B cell (primary cell): Measurements from ENCODE around the gene TOPBP1. TPM values are rescaled to one million over a fixed set of nuclear protein-coding genes. Genes with fewer than 3 reads are reported as not detected.

Experiments used
- ATAC-seq: fragments of 200-7000 bp; cut with Tn5 transposase; one replicate; pipeline ENCODE4 v1.10.0; 2021; ENCODE audit warnings: low read depth, mild to moderate bottlenecking, moderate number of reproducible peaks, moderate library complexity
- CTCF ChIA-PET: fragments of 350-600 bp; sonication (Branson Sonifier 250); formaldehyde crosslinking; loops from one replicate; lab custom pipeline; 2021; ENCODE audit warnings: antibody characterized with exemption, inconsistent platforms; lab: Charles Lee
- POLR2A ChIA-PET: fragments of 350-600 bp; sonication (Branson Sonifier 250); formaldehyde crosslinking; loops from one replicate; lab custom pipeline; 2021; ENCODE audit warnings: antibody characterized with exemption; lab: Charles Lee
- DNase-seq: peaks from one replicate; pipeline ENCODE4 v3.0.0; 2013
- H2AFZ ChIP-seq: 2 replicates; pipeline ENCODE4 v1.6.1; 2012; ENCODE audit warnings: mild to moderate bottlenecking, low read depth, low read length; ENCODE audit not compliant: insufficient read depth, poor library complexity, severe bottlenecking
- H3K27ac ChIP-seq, 2 donors: 1 replicate in 1 of 2; 2 replicates in 1 of 2; pipeline ENCODE4 v1.5.1; 2012 to 2013; ENCODE audit warnings: low read length in 2 of 2, mild to moderate bottlenecking in 2 of 2, moderate library complexity in 1 of 2
- H3K27me3 ChIP-seq, 4 experiments: fragments of 200-600 bp in 1 of 4; sonication (generic) in 1 of 4; replicated peaks in 1 of 4; 1 replicate in 2 of 4; 2 replicates in 2 of 4; pipeline versions ENCODE4 v1.6.1 to v1.7.0; 2013 to 2016; ENCODE audit warnings: low read length in 3 of 4, mild to moderate bottlenecking in 2 of 4, mixed read lengths in 1 of 4, moderate library complexity in 1 of 4; ENCODE audit not compliant: insufficient read depth in 4 of 4, control insufficient read depth in 3 of 4; ENCODE audit errors: control extremely low read depth in 1 of 4
- H3K36me3 ChIP-seq, 2 experiments: replicated peaks in 1 of 2; 1 replicate in 1 of 2; 2 replicates in 1 of 2; pipeline versions ENCODE4 v1.6.1 to v1.7.1; 2013; ENCODE audit warnings: low read length in 1 of 2; ENCODE audit not compliant: insufficient read depth in 2 of 2, control insufficient read depth in 1 of 2; ENCODE audit errors: control extremely low read depth in 1 of 2, extremely low read depth in 1 of 2
- H3K4me1 ChIP-seq, 2 donors: fragments of 200-600 bp in 1 of 2; sonication (generic) in 1 of 2; 1 replicate in 1 of 2; 2 replicates in 1 of 2; pipeline versions ENCODE4 v1.5.1 to v1.6.1; 2013 to 2017; ENCODE audit warnings: low read length in 2 of 2; ENCODE audit not compliant: control insufficient read depth in 2 of 2, insufficient read depth in 2 of 2
- H3K4me2 ChIP-seq: replicated peaks from 2 replicates; pipeline ENCODE3; 2012; ENCODE audit warnings: mild to moderate bottlenecking, low read depth, low read length; ENCODE audit not compliant: poor library complexity, severe bottlenecking
- H3K4me3 ChIP-seq, 5 experiments: fragments of 200-600 bp in 1 of 5; sonication (generic) in 1 of 5; 1 replicate in 3 of 5; 2 replicates in 2 of 5; pipeline versions ENCODE4 v1.5.1 to v1.7.0; 2011 to 2016; ENCODE audit warnings: low read length in 4 of 5, mild to moderate bottlenecking in 4 of 5, low read depth in 2 of 5, control low read depth in 1 of 5, moderate library complexity in 1 of 5; ENCODE audit not compliant: insufficient read depth in 1 of 5; ENCODE audit errors: control extremely low read depth in 1 of 5, extremely low read depth in 1 of 5
- H3K79me2 ChIP-seq: fragments of 200-600 bp; sonication (generic); one replicate; pipeline ENCODE4 v1.6.0; 2016; ENCODE audit warnings: low read length; ENCODE audit not compliant: control insufficient read depth, insufficient read depth
- H3K9ac ChIP-seq: fragments of 200-600 bp; sonication (generic); 2 replicates; pipeline ENCODE4 v1.6.1; 2017; ENCODE audit warnings: mild to moderate bottlenecking, low read length, moderate library complexity
- H3K9me3 ChIP-seq, 3 donors: one replicate each; pipeline versions ENCODE4 v1.6.1 to v1.7.1; 2013; ENCODE audit warnings: low read length in 2 of 3; ENCODE audit not compliant: control insufficient read depth in 2 of 3, insufficient read depth in 1 of 3; ENCODE audit errors: control extremely low read depth in 1 of 3
- H4K20me1 ChIP-seq: 2 replicates; pipeline ENCODE4 v1.6.0; 2012; ENCODE audit warnings: mild to moderate bottlenecking, low read length; ENCODE audit not compliant: insufficient read depth, control insufficient read depth, poor library complexity, severe bottlenecking
- H3K27ac Mint-ChIP-seq: one replicate; pipeline ENCODE4 v1.8.0; 2021; ENCODE audit warnings: mixed read lengths
- H3K27me3 Mint-ChIP-seq: one replicate; pipeline ENCODE4 v1.8.0; 2021; ENCODE audit warnings: mixed read lengths
- H3K4me1 Mint-ChIP-seq: one replicate; pipeline ENCODE4 v1.8.0; 2021; ENCODE audit warnings: mixed read lengths
- H3K4me3 Mint-ChIP-seq: one replicate; pipeline ENCODE4 v1.8.0; 2021; ENCODE audit warnings: mixed read lengths
- H3K9me3 Mint-ChIP-seq: one replicate; pipeline ENCODE4 v1.8.0; 2022; ENCODE audit warnings: mixed read lengths; ENCODE audit not compliant: insufficient read depth
- EZH2 ChIP-seq: IDR thresholded peaks from 2 replicates; pipeline ENCODE4 v1.6.1; 2012; ENCODE audit warnings: borderline replicate concordance, low read depth, mild to moderate bottlenecking, moderate library complexity, low read length; ENCODE audit not compliant: insufficient read depth, poor library complexity, severe bottlenecking
- WGBS: methylation state at CpG from one replicate; pipeline ENCODE4 v1.1.5; 2013; ENCODE audit warnings: missing lambda C conversion rate; ENCODE audit not compliant: insufficient coverage; 5-methylcytosine and 5-hydroxymethylcytosine counted together
- intact Hi-C: fragments of 100-400 bp; cut with micrococcal nuclease; formaldehyde crosslinking; loops from one replicate; pipeline ENCODE4 v1.10.0; 2022
- polyA plus RNA-seq: library from polyadenylated mRNA; depleted of rRNA; stranded (reverse); fragments of >200 nt; gene quantifications from 2 replicates; pipeline ENCODE4 v1.2.3, GENCODE V29; 2012
- total RNA-seq, 2 donors: library from RNA; stranded (reverse); fragments of 120-200 nt in 1 of 2; gene quantifications; 1 replicate in 1 of 2; 2 replicates in 1 of 2; pipeline versions ENCODE4 v1.2.3 to v1.2.4, GENCODE V29; 2013 to 2022
- TF ChIP-seq, protein P1 (sequence below): fragments of 200-600 bp; IDR thresholded peaks from one replicate; pipeline ENCODE4 v1.8.0; 2022; ENCODE audit warnings: antibody characterized with exemption, mild to moderate bottlenecking

Gene TOPBP1
- total and polyA plus RNA-seq, 2 donors (not counting 1 experiment from before 2014, with no cell fraction given) = 34.2 to 53.7 TPM

DNA sequence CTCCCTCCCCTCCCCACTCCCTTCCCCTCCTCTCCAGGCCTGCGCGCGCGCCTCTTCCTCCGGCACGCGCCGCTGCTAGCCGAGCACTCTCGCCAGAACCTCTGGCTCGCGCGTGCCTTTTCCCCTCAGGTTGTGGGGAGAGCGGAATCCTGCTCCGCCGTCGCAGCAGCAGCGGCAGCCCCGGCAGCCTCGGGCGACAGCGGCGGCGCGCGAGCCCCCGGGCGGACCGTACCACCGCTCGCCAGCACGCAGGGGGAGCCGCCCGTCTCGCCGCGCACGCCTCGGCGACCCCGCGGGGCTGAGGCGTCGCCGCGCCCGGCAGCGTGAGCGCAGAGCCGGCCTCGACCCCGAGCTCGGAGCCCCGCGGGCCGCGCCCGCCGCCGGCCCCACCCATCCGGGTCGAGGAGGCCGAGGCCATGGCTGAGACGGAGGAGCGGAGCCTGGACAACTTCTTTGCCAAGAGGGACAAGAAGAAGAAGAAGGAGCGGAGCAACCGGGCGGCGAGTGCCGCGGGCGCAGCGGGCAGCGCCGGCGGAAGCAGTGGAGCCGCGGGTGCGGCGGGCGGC is 88.0 kb downstream of the TOPBP1 start, which contains the start of gene CDV3:
TSS of gene CDV3 (plus strand) at position 58 of the 566 bp plus-strand sequence. CDS start at position 417, 359 bp downstream.
- CTCF ChIA-PET = interaction anchor here (0.8 to 9.4 kb wide), 10 partner anchors 11 to 149 kb away, joined by 3 to 81 read pairs (median 6); no protein-coding TSS in a partner anchor
- POLR2A ChIA-PET = interaction anchor here (0.6 to 2.8 kb wide), 13 partner anchors 44 to 1157 kb away, joined by 3 to 18 read pairs (median 7); partner anchors contain the start of genes ANAPC13, CEP63, DNAJC13 and TOPBP1
- TF ChIP-seq, protein P1, sequence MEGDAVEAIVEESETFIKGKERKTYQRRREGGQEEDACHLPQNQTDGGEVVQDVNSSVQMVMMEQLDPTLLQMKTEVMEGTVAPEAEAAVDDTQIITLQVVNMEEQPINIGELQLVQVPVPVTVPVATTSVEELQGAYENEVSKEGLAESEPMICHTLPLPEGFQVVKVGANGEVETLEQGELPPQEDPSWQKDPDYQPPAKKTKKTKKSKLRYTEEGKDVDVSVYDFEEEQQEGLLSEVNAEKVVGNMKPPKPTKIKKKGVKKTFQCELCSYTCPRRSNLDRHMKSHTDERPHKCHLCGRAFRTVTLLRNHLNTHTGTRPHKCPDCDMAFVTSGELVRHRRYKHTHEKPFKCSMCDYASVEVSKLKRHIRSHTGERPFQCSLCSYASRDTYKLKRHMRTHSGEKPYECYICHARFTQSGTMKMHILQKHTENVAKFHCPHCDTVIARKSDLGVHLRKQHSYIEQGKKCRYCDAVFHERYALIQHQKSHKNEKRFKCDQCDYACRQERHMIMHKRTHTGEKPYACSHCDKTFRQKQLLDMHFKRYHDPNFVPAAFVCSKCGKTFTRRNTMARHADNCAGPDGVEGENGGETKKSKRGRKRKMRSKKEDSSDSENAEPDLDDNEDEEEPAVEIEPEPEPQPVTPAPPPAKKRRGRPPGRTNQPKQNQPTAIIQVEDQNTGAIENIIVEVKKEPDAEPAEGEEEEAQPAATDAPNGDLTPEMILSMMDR = no peak
- TF ChIP-seq EZH2 = no peak
- H3K4me3 Mint-ChIP-seq = peak within 1 kb of the TSS; percentile 94
- H3K9me3 ChIP-seq = no peaks in the 10 kb centered on the region
- no peak for DNase-seq
- H3K4me1 Mint-ChIP-seq = peaks cover 76% of the 10 kb centered on the region
- H4K20me1 ChIP-seq = peaks cover 33% of the 10 kb centered on the region
- H3K9me3 Mint-ChIP-seq = no peaks in the 10 kb centered on the region
- intact Hi-C loops = loop anchor here (1.0 to 10.0 kb wide), 10 partner anchors 49 to 851 kb away; partner anchors contain the start of genes NPHP3 and SRPRB
- ATAC-seq = peak; percentile 36
- peaks cover 3 to 29% of the 10 kb centered on the region in 2 experiments for H3K36me3 ChIP-seq
- peak within 1 kb of the TSS; percentile 73 for H2AFZ ChIP-seq
- peaks cover 46 to 59% of the 10 kb centered on the region in 2 donors for H3K4me1 ChIP-seq
- peak within 1 kb of the TSS; percentile 93 to 94 for H3K27ac ChIP-seq
- peaks cover 44% of the 10 kb centered on the region for H3K79me2 ChIP-seq
- peak within 1 kb of the TSS; percentile 97 for H3K27ac Mint-ChIP-seq
- no peaks in the 10 kb centered on the region for H3K27me3 Mint-ChIP-seq
- under 1% methylated on average over 81 of the region's 81 CpGs for WGBS
- peak within 1 kb of the TSS; percentile 64 to 96 (median 83) for H3K4me3 ChIP-seq
- peak within 1 kb of the TSS; percentile 78 for H3K9ac ChIP-seq
- peak within 1 kb of the TSS; percentile 89 for H3K4me2 ChIP-seq
- H3K27me3 ChIP-seq = no peaks in the 10 kb centered on the region
